ENCODE measurements around the gene ZNF565. TPM values are rescaled to one million over a fixed set of nuclear protein-coding genes. Genes with fewer than 3 reads are reported as not detected.

Gene ZNF565
- total and polyA plus RNA-seq, 2 of the 13 experiments (the other 11 are each of a cell fraction or from before 2014, with no cell fraction given) = 1.8 to 5.2 TPM

DNA sequence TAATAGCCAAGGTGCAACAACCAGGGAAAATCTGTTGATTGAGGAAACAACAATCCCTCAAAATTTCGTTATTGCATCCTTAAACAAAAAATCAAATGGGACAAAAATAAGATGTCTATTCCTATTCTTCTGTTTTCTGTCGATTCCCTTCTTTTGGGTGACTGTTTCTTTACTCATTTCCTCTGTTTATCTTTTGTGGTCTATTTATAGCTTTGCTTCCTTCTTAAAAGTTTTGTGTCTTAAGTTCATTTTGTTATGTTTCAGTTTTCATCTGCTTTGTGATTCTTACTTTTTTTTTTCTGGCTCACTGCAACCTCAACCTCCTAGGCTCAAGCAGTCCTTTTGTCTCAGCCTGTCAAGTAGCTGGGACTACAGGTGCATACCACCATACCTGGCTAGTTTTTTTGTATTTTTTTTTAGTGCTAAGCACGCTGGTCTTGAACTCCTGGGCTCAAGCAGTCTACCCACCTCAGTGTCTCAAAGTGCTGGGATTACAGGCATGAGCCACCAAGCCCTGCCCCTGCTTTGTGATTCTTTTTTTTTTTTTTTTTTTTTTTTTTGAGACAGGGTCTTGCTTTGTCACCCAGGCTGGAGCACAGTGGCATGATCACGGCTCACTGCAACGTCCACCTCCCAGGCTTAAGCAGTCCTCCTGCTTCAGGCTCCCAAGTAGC lies 10.9 kb upstream of the ZNF565 start:
- Histone ChIP-seq H3K4me3 (replicated peaks in 1 of 3; ENCODE audit: insufficient read depth in 1 of 3, low read depth in 2 of 3, low read length in 3 of 3) (no peak overlapping the region), H4K20me1 (ENCODE audit: insufficient read depth, low read length) (peaks cover 12% of the 10 kb centered on the region), H3K9ac (ENCODE audit: insufficient read depth, low read depth, low read length) (no peak overlapping the region), H2AFZ (ENCODE audit: low read length) (no peak overlapping the region), H3K4me2 (ENCODE audit: low read depth, low read length) (no peak overlapping the region), H3K36me3 (replicated peaks in 1 of 2; ENCODE audit: control insufficient read depth in 1 of 2, insufficient read depth in 2 of 2, low read length in 2 of 2) (peaks cover 18 to 53% of the 10 kb centered on the region in 2 experiments), H3K27ac (ENCODE audit: extremely low read length, insufficient read depth, low read length) (no peak overlapping the region), H3K4me1 (ENCODE audit: insufficient read depth, low read length) (peaks cover 13% of the 10 kb centered on the region), H3K9me3 (ENCODE audit: low read length) (no peaks in the 10 kb centered on the region), H3K27me3 (ENCODE audit: control insufficient read depth in 1 of 2, insufficient read depth in 2 of 2, low read length in 2 of 2) (no peaks in the 10 kb centered on the region), H3K79me2 (ENCODE audit: insufficient read depth, low read length) (peaks cover 53% of the 10 kb centered on the region)
- in situ Hi-C loops (cut with HindIII; ENCODE audit: extremely low pct_ligation_motif_present, low pct_unique_long_range_greater_than_20kb) = no loop called here
- ATAC-seq (no peak), DNase-seq (ENCODE audit: low spot score) (no peak), FAIRE-seq (no peak)
- CTCF ChIA-PET (ENCODE audit: low intra/inter-chr PET ratio, low total read pairs) = no interaction called here
- BruUV-seq (replicated peaks) = no TSS peak
- intact Hi-C loops (cut with micrococcal nuclease; ENCODE audit: unreplicated experiment) = no loop called here
- POLR2A ChIA-PET = no interaction called here
- WGBS (ENCODE audit: low lambda C conversion rate) = 95% methylated on average over 5 of the region's 5 CpGs
- TF ChIP-seq TSC22D2 (CRISPR knock-in tag; IDR thresholded peaks at IDR 0.05; ENCODE audit: borderline replicate concordance) (no peak), TEF (CRISPR knock-in tag; IDR thresholded peaks at IDR 0.05) (no peak), GLI4 (CRISPR knock-in tag; IDR thresholded peaks at IDR 0.05; ENCODE audit: borderline replicate concordance) (no peak), IRX3 (CRISPR knock-in tag; IDR thresholded peaks at IDR 0.05; ENCODE audit: borderline replicate concordance, low read depth) (no peak), TP53 (CRISPR knock-in tag; conservative IDR thresholded peaks at IDR 0.05) (no peak), MNT (IDR thresholded peaks at IDR 0.05) (no peak), SATB2 (CRISPR knock-in tag; IDR thresholded peaks at IDR 0.05) (no peak), HMGA1 (CRISPR knock-in tag; conservative IDR thresholded peaks at IDR 0.05) (no peak), ZNF883 (CRISPR knock-in tag; IDR thresholded peaks at IDR 0.05; ENCODE audit: not compliant biosample characterization) (no peak), HOXD1 (CRISPR knock-in tag; IDR thresholded peaks at IDR 0.05) (no peak), MATR3 (CRISPR knock-in tag; IDR thresholded peaks at IDR 0.05) (no peak), ZNF780A (CRISPR knock-in tag; IDR thresholded peaks at IDR 0.05) (no peak), ZNF124 (CRISPR knock-in tag; IDR thresholded peaks at IDR 0.05) (no peak), ZNF432 (CRISPR knock-in tag; IDR thresholded peaks at IDR 0.05; ENCODE audit: borderline replicate concordance) (no peak), REXO4 (CRISPR knock-in tag; IDR thresholded peaks at IDR 0.05; ENCODE audit: borderline replicate concordance) (no peak)
- TF ChIP-seq, protein P1, sequence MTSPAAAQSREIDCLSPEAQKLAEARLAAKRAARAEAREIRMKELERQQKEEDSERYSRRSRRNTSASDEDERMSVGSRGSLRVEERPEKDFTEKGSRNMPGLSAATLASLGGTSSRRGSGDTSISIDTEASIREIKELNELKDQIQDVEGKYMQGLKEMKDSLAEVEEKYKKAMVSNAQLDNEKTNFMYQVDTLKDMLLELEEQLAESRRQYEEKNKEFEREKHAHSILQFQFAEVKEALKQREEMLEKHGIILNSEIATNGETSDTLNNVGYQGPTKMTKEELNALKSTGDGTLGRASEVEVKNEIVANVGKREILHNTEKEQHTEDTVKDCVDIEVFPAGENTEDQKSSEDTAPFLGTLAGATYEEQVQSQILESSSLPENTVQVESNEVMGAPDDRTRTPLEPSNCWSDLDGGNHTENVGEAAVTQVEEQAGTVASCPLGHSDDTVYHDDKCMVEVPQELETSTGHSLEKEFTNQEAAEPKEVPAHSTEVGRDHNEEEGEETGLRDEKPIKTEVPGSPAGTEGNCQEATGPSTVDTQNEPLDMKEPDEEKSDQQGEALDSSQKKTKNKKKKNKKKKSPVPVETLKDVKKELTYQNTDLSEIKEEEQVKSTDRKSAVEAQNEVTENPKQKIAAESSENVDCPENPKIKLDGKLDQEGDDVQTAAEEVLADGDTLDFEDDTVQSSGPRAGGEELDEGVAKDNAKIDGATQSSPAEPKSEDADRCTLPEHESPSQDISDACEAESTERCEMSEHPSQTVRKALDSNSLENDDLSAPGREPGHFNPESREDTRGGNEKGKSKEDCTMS (CRISPR knock-in tag; conservative IDR thresholded peaks at IDR 0.05) = no peak

Measured in HepG2 (cell line).